HG02798 (cell line): Measurements from ENCODE around the gene SLC7A7.
A peak's percentile ranks its signal among the peaks of the same experiment; 100 is the strongest.
"Not testable (repeated sequence)": the region's sequence is repeated elsewhere in the genome, so short reads cannot be mapped to it uniquely, and the experiment has no call there.

Experiments used
- ATAC-seq: cut with Tn5 transposase; IDR thresholded peaks from one replicate; pipeline ENCODE4 v1.9.1; 2021; ENCODE audit warnings: mild to moderate bottlenecking; ENCODE audit not compliant: unreplicated experiment, poor library complexity

Gene SLC7A7

DNA sequence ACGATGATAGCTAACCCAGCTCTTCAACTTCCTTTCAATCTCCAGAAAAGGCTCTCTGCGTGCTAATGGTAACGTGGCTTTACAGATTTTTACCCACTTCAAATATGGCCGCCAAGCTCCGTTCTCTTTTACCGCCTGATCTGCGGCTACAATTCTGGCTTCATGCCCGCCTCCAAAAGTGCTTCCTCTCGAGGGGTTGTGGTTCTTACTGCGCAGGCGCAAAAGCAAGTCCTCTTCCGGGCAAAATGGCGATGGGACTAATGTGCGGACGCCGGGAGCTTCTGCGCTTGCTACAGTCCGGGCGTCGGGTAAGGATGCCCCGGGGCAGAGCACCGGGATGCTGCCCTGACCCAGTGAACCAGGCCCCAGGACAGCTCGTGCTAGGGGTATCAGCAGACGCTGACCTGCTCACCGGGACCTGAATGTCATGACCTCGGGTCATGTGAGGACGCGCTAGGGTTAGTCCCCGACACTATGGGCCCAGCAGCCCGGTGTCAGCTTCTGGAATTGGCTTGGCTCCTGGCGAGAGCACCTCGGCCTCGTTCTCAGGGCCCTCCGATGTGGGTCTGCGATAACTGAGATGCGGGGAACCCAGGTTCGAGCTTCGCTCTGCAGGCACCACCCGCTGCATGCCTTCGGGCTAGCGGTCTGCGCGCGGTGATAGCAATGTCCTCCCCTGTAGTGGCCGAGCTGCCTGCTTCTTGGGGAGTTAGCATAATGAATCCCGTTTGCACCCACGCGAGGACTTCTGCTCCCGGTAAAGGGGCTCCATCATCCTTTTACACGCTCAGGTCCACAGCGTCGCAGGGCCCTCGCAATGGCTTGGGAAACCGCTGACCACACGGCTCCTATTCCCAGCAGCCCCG, 48.5 kb downstream of the SLC7A7 start, which contains the start of gene OXA1L:
Gene OXA1L (plus strand): TSS at position 232 of the 866 bp plus-strand sequence. CDS start 14 bp downstream, at position 246.
- ATAC-seq: peak; percentile 86

DNA sequence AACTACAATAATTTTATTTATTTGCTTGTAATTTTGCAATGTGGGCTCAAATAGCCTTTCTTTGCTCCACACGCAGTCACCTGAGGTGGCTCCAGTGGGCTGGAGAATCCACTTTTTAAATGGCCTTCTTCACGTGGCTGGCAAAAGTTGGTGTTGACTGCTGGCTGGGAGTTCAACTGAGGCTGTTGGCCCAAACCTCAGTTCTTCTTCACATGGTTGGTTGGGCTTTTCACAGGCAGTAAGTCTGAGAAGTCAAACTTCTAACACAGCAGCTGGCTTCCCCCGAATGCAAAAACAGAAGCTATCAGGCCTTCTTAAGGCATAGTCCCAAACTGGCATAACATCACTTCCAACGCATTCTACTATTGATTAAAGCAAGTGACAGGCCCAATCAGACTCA, 50.9 kb downstream of the SLC7A7 start:
- no peak for ATAC-seq

DNA sequence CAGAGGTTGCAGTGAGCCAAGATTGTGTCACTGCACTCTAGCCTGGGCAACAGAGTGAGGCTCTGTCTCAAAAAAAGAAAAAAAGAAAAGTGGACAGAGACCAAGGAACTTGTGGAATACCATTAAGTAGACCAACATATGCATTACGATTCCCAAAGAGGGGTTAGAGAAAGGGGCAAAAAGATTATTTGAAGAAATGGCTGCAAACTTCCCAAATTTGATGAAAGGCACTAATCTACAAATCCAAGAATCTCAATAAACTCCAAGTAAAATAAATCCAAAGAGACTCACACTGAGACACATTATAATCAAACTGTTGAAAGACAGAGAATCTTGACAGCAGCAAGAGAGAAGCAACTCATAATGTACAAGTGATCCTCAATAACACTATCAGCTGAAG, 53.5 kb downstream of the SLC7A7 start:
- ATAC-seq: no peak

DNA sequence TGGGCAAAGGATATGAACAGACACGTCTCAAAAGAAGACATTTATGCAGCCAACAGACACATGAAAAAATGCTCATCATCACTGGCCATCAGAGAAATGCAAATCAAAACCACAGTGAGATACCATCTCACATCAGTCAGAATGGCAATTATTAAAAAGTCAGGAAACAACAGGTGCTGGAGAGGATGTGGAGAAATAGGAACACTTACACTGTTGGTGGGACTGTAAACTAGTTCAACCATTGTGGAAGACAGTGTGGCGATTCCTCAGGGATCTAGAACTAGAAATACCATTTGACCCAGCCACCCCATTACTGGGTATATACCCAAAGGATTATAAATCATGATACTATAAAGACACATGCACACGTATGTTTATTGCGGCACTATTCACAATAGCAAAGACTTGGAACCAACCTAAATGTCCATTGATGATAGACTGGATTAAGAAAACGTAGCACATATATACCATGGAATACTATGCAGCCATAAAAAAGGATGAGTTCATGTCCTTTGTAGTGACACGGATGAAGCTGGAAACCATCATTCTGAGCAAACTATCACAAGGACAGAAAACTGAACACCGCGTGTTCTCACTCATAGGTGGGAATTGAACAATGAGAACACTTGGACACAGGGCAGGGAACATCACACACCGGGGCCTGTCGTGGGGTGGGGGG, 57.1 kb downstream of the SLC7A7 start:
- not testable (repeated sequence) for ATAC-seq

DNA sequence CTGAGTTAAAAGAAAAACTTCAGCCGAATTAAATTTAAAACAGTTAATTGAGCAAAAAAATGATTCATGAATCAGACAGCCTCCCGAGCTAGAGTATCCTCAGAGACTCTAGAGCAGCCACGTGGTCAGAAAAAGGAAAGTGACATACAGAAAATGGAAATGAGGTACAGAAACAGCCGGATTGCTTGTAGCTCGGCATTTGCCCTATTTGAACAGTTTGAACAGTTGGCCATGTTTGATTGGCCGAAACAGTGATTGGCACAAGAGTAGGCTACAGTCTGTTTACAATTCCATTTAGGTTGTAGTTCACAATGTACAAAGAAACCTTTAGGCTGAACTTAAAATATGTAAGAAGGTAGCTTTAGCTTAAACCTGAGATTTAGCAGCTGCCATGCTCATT, 61.6 kb downstream of the SLC7A7 start:
- ATAC-seq: no peak

DNA sequence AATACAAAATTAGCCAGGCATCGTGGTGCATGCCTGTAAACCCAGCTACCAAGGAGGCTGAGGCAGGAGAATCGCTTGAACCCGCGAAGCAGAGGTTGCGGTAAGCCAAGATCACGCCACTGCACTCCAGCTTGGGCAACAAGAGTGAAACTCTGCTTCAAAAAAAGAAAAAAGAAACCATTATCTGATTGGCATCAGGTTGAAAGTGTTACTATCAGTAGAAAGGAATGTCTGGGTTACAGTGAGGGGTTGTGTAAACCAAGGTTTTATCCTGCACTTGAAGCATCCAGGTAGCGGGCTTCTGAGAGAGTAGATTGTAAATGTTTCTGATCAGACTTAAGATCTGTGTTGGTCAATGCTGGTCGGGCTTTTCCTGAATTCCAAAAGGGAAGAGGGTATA, 62.8 kb downstream of the SLC7A7 start:
- ATAC-seq: no peak

DNA sequence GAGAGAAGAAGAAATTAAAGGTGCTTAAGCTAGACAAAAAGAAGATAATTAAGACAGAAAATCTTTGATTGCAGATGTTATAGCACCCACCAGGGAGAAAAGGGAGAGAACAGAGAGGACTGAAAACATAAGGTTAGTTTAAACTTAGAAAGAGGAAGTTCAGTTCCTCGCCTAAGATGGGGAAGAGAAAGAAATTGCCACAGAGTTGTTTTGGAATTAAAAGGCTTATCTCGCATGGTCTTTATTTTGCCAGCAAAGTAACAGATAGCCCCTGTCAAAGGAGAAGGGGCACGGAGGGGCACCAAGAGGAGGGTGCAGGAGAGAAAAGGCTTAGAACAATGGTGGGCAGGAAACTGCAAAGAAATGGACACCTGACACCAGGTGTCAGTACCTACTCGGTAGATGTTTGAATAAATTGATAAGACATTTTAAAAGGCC, 66.6 kb downstream of the SLC7A7 start:
- no peak for ATAC-seq

DNA sequence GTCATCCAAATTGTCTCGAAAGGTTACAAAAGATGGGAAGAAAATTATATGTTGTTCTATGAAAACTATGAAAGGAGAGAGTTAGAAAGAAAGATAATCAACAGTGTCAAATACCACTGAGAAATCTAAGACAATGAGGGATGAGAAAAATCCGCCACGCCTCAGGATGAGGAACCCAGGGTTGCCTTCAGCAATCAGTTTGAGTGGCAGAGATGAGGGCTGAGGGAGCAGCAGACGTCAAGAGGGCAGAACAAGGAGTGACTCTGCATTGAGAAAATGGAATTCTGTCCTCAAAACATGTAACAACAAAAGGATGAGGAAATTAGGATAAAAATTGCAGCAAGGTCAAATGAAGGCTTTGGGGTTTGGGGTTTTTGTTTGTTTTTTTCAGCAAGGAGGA, 67.0 kb downstream of the SLC7A7 start:
- no peak for ATAC-seq

DNA sequence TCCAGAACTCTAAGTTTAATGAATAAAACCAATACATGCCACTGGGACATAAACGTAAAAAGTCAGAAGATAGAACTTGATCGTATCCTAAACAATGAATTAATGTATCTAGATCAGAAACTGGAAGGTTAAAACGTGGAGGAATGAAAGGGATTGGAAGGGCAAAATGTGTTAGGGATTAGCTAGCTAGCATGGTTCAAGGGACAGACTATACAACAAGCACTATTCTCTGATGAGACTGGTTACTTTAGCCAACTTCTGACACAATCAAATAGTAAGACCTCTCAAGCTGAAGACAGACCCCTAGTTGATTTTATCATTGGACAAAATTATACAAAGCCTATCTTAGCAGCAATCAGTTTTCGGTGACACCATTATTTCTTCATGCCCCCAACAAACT, 67.5 kb downstream of the SLC7A7 start:
- no peak for ATAC-seq

DNA sequence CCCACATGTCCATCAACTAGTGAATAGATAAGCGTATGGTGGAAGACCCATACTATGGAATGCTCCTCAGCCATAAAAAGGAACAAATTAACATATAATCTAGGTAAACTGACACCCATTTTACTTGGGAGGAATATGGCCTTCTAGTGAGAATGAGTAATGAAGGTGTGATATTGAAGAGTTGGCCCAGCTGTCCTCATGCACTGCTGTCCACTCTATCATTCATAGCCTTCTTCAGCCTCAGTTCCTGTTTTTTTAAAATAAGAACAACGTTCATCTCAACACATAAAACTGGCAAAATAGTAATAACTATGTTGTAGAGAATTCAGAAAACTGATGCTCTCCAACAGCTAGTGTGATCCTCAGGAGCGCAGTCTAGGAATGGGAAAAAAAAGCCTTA, 75.2 kb downstream of the SLC7A7 start:
- ATAC-seq: no peak

DNA sequence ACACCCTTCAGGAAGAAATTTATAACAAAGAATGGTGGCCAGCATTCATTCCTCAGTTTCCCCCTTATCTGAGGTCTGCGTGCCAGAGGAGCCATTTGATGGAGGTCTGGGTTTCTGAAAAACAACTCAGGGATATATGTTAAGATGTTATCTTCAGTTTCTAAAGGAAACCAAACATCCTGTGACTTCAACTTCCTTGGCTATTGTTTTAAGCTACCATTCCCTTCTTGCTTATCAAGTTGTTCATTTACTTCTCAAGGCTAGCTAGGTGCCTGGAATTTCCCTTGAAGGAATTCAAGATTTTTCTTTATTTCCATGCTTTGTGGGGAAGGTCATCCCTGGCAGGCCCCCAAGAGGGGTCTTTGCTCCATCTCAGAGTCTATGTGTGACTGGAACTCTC, 75.8 kb downstream of the SLC7A7 start:
- ATAC-seq: no peak

DNA sequence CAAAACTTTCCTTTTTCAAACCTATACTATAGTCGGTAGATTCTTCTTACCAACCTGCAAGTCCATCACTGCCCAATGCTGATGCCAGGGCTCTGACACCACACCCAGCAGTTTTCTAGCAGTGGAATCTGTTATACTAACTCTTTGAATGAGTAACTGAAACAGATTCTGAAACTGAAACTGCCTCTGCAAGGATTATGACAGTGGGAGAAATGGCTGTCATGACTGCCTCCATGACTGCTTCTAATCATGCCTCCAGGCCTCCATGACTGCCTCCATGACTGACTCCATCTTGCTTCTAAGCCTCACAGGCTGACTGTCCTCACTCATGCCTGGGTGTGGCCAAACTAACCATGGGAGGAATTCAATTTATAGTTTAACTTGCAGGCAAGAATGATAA, 78.2 kb downstream of the SLC7A7 start:
- ATAC-seq: peak; percentile 62

DNA sequence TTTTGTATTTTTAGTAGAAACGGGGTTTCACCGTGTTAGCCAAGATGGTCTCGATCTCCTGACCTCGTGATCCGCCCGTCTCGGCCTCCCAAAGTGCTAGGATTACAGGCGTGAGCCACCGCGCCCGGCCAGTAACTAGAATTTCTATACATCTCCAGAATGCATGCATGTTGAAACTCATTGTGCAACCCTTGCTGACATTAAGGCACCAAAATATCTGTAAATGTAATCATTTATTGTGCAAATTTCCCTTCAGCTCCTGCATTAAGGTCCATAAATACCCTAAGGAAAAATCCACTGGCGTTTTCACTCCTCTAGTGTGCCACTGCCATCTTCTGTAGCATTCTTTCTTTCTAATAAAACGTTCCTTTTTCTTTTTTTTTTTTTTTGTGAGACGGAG, 78.9 kb downstream of the SLC7A7 start:
- not testable (repeated sequence) for ATAC-seq

DNA sequence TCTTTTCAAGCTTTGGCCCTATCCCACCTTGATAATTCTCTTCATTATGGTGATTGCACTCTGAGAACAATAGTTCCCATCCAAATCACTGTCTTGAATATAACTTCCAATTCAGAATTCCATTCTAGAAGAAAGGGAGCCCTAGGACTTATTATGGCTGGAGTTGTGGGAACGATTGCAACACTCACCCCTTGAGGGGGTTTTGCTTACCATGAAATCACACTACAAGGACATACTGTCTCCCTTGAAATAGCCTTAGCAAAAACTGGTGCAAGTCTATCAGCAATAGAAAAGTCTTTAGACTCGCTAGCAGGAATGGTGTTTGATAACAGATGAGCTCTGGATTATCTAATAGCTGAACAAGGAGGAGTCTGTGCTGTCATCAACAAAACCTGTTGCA, 80.1 kb downstream of the SLC7A7 start:
- no peak for ATAC-seq

DNA sequence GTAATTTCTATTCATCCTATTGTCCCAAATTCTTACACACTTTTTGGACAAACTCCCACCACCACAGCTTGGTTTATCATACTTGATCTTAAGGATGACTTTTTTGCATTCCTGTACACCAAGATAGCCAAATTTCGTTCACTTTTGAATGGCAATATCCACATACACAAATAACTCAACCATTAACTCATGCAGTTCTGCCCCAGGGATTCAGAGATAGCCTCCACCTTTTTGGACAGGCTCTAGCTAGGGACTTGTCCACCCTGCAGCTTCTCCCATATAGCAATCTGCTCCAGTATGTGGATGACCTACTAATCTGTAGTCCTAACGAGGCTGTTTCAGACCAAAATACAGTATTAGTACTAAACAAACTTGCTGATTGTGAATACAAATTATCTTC, 81.4 kb downstream of the SLC7A7 start:
- ATAC-seq: no peak

DNA sequence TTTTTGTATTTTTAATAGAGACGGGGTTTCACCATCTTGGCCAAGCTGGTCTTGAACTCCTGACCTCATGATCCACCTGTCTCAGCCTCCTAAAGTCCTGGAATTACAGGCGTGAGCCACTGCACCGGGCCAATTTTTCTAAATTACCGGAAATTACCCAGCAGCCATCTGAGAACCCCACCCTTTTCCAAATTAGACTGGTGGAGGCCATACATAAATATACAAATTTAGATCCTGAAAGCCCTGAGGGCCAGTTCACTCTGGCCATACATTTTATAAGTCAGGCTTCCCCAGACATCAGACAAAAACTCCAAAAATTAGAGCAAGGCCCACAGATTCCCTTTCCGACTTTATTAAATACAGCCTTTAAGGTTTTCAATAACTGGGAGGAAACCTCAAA, 83.2 kb downstream of the SLC7A7 start:
- not testable (repeated sequence) for ATAC-seq

DNA sequence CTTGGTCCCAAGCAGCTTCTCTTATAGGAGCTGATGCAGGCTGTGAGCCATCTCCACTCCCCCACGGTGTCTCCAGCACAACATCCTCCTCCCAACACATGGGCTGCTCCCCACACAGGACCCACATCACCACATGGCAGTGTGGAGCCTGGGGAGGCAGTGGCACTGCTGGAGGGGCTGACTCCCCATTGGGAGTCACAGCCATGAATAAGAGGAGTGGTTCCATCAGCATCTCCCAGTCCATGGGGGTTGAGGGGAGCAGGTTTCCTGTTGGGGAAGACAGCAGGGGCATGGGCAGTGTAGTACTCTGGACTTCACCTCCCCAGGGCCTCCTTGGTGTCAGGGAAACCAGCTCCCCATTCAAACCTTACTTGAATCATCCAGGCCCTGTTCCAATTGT, 89.2 kb downstream of the SLC7A7 start:
- no peak for ATAC-seq

DNA sequence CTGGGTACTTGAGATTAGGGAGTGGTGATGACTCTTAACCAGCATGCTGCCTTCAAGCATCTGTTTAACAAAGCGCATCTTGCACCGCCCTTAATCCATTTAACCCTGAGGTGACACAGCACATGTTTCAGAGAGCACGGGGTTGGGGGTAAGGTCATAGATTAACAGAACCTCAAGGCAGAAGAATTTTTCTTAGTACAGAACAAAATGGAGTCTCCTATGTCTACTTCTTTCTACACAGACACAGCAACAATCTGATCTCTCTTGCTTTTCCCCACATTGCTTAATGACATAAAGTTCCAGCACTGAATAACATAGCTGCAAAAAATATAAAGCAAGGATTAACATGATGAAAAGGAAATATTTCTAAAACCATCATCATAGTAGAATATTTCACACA, 89.9 kb downstream of the SLC7A7 start:
- ATAC-seq: not testable (repeated sequence)

DNA sequence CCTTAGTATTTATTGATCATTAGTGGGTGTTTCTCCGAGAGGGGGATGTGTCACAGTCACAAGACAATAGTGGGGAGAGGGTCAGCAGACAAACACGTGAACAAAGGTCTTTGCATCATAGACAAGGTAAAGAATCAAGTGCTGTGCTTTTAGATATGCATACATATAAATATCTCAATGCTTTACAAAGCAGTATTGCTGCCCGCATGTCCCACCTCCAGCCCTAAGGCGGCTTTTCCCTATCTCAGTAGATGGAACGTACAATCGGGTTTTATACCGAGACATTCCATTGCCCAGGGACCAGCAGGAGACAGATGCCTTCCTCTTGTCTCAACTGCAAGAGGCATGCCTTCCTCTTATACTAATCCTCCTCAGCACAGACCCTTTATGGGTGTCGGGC, 90.4 kb downstream of the SLC7A7 start:
- not testable (repeated sequence) for ATAC-seq

DNA sequence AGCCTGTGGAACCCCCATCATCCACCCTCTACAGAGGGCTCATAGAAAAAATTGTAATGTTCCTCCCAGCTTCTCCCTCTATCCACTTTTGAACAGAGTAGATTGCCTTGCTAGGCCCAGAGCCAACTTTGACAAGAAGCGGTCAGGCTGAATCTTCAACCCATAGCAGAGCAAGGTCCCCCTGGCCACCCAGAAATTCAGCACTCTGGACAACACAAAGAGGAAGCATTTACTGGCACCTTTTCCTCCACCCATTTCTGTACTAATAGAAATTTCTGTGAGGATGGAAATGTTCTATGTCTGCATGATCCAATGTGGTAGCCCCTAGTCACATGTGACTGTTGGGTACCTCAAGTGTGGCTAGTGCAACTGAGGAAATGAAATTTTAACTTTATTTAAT, 91.4 kb downstream of the SLC7A7 start:
- ATAC-seq: no peak
